ENCODE results near the gene PAGE2B. TPM values are rescaled to one million over a fixed set of nuclear protein-coding genes. Genes with fewer than 3 reads are reported as not detected.

Gene PAGE2B
- total and polyA plus RNA-seq, 9 of the 15 experiments (the other 6 are each of a cell fraction or from before 2014, with no cell fraction given): 1.8 to 36.0 (median 16.5) TPM

- WGBS (ENCODE audit: insufficient coverage, low coverage, missing lambda C conversion rate): 12% methylated on average over 6 of the region's 7 CpGs
- no TSS peak for BruUV-seq (replicated peaks)
- intact Hi-C loops (cut with micrococcal nuclease): loop anchor here (1.0 to 10.0 kb wide), 4 partner anchors 52 to 412 kb away; partner anchors contain the start of gene APEX2
Measured at GRCh38 chrX:55056820-55057674, 17.8 kb upstream of the PAGE2B start.

More at GRCh38 chrX:55056820-55057674, 17.8 kb upstream of the PAGE2B start:
- ChIA-PET CTCF (ENCODE audit: low intra/inter-chr PET ratio) (interaction anchor here (0.8 kb wide), 1 partner anchor 632 kb away, joined by 3 read pairs; no protein-coding TSS in a partner anchor), POLR2A (no interaction called here)
- TF ChIP-seq WHSC1 (IDR thresholded peaks at IDR 0.05; ENCODE audit: low read length) (no peak), SP1 (CRISPR knock-in tag; IDR thresholded peaks at IDR 0.05) (no peak), EGR1 (conservative IDR thresholded peaks at IDR 0.05) (no peak), POLR2B (IDR thresholded peaks at IDR 0.05; ENCODE audit: low read depth, partially characterized antibody) (no peak), RFX1 (IDR thresholded peaks at IDR 0.05) (peak; percentile 60), ZNF311 (CRISPR knock-in tag; IDR thresholded peaks at IDR 0.05) (no peak), TBL1XR1 (IDR thresholded peaks at IDR 0.05; ENCODE audit: low read length in 2 of 2) (no peak), SUPT5H (IDR thresholded peaks at IDR 0.05) (no peak)
- Histone ChIP-seq H2AFZ (ENCODE audit: low read depth, low read length) (peak overlapping the region; percentile 32; the same call in 1 of the 2 replicates), H3K27me3 (ENCODE audit: control insufficient read depth in 2 of 2, insufficient read depth in 2 of 2, low read length in 2 of 2) (no peaks in the 10 kb centered on the region), H3K4me2 (ENCODE audit: insufficient read depth, low read length) (no peak overlapping the region; the same call in 1 of the 2 replicates), H3K9me1 (ENCODE audit: control insufficient read depth, insufficient read depth, low read length) (no peaks in the 10 kb centered on the region), H3K36me3 (ENCODE audit: control insufficient read depth, insufficient read depth, low read length) (no peaks in the 10 kb centered on the region), H3K79me2 (ENCODE audit: control insufficient read depth, insufficient read depth, low read length) (no peaks in the 10 kb centered on the region), H3K4me3 (no peak overlapping the region), H3K27ac (ENCODE audit: extremely low read depth, low read depth, low read length) (no peak overlapping the region), H4K20me1 (replicated peaks; ENCODE audit: control insufficient read depth, insufficient read depth, low read length) (no peaks in the 10 kb centered on the region), H3K9me3 (replicated peaks; ENCODE audit: control insufficient read depth, insufficient read depth, low read depth, low read length) (peaks cover 2% of the 10 kb centered on the region; the same call in 1 of the 2 replicates), H3K4me1 (replicated peaks in 1 of 2; ENCODE audit: control insufficient read depth in 2 of 2, insufficient read depth in 2 of 2, low read length in 2 of 2) (peaks cover 0 to 2% of the 10 kb centered on the region in 2 experiments; a peak in 2 of 5 replicates), H3K9ac (ENCODE audit: insufficient read depth in 1 of 2, low read depth in 2 of 2, low read length in 2 of 2) (no peak overlapping the region)
- in situ Hi-C loops (cut with MboI): loop anchor here (25.0 kb wide), 1 partner anchor 420 kb away; no protein-coding TSS in a partner anchor
- peak in 1 of 4 experiments; percentile 8 for DNase-seq (ENCODE audit: extremely low read depth in 1 of 4, low spot score in 3 of 4)
- ATAC-seq: no peak
- no peak for FAIRE-seq
